ENCODE data around the gene ATF4. TPM values are rescaled to one million over a fixed set of nuclear protein-coding genes. Genes with fewer than 3 reads are reported as not detected.

ATF4 gene, protein sequence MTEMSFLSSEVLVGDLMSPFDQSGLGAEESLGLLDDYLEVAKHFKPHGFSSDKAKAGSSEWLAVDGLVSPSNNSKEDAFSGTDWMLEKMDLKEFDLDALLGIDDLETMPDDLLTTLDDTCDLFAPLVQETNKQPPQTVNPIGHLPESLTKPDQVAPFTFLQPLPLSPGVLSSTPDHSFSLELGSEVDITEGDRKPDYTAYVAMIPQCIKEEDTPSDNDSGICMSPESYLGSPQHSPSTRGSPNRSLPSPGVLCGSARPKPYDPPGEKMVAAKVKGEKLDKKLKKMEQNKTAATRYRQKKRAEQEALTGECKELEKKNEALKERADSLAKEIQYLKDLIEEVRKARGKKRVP
- total RNA-seq: 126 and 213 TPM in 2 replicates

DNA sequence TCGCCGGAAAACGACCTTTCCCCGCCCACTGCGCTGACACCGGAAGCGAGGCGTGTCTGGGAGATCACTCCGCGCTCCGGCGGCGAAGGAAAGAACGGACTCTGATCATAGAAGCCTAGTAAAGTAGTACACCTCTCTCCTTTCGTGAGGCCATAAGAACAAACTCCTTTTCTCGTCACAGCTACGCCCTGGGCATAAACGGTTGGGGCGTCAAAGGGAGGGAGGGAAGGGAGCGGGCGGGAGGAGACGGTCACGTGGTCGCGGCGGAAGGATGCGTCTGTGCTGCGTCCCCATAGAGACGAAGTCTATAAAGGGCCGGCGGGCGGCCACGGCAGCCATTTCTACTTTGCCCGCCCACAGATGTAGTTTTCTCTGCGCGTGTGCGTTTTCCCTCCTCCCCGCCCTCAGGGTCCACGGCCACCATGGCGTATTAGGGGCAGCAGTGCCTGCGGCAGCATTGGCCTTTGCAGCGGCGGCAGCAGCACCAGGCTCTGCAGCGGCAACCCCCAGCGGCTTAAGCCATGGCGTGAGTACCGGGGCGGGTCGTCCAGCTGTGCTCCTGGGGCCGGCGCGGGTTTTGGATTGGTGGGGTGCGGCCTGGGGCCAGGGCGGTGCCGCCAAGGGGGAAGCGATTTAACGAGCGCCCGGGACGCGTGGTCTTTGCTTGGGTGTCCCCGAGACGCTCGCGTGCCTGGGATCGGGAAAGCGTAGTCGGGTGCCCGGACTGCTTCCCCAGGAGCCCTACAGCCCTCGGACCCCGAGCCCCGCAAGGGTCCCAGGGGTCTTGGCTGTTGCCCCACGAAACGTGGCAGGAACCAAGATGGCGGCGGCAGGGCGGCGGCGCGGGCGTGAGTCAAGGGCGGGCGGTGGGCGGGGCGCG, at the start of gene ATF4:
TSS of gene ATF4 (plus strand) at position 337 of the 880 bp plus-strand sequence. CDS start 884 bp downstream, outside the sequence.
- peak; percentile 93 to 95 for DNase-seq (ENCODE audit: low read depth in 2 of 2)

DNA sequence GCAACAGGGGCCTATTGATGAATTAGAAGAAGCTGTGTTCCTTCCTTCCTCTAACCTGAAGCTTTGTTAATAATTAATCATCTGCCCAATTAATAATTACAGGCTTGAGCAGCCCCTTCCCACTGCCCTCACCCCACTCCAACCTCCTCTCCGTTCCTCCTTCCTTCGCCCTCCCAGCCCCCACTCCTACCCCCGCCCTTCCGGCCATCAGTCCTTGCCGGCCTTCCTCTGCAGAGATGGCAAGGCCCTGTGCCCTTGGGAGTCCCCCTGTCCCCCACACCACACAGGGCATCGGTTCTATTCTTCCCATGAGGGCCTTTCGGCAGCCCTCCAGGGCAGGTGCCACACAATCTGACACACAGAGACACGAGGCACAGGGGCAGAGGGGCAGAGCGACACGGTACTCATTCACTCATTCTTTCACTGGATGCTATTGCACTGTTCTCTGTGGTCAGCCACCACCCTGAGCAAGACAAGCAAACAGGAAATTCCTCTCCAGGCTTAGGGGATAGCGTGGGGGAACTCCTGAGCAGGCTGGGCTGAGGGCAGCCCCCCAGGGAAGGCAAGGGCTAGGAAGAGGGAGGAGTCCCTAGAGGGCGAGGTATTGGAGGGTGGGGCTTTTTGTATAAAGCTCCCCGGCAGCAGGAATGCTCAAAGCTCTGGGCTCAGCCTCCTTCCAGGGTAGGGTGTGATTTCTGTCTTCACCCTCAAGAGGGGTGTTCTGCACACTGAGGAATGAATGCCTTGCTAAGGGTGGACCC, 48.8 kb upstream of the ATF4 start:
- DNase-seq (ENCODE audit: low read depth in 2 of 2): peak in 1 of 2 donors; percentile 21

DNA sequence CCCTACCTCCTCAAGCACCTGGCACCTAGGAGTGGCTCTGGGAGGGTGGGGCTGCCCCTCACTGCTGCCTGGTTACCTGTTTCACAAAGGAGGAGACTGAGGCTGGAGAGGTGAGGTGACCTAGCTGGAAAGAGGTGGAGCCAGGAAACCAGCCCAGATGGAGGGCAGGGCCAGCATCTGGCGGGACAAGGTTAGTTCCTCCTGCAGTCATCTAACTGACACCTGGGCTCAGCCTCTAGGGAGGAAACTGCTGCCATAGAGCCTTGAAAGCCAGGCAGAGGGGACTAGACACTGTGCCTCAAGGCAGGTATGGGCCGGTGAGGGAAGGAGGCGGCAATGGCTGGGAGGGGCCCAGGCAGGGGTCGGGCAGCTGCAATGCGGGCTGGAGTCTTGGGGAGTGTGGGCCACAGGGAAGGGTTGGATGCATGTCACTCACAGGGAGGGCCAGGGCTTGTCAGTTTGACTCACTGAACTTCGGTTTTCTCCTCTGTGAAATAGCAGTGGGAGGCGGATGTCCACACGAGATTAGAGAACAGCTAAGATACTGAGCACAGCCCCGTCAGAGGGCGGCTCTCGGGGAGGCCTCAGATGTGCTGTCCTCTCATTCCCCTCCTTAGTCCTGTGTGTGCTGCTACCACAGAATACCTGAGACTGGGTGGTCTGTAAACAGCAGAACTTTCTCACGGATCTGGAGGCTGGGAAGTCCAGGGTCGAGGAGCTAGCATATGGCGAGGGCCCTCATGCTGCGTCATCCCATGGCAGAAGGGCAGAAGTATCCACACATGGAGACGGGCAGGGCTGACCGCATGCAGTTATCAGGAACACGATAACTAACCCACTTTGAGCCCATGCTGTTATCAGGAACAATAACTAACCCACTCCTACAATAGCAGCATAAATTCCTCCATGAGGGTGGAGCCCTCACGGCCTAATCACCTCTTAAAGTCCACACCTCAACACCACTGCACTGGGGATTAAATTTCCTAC, 47.5 kb upstream of the ATF4 start:
- no peak for DNase-seq (ENCODE audit: low read depth in 2 of 2)

DNA sequence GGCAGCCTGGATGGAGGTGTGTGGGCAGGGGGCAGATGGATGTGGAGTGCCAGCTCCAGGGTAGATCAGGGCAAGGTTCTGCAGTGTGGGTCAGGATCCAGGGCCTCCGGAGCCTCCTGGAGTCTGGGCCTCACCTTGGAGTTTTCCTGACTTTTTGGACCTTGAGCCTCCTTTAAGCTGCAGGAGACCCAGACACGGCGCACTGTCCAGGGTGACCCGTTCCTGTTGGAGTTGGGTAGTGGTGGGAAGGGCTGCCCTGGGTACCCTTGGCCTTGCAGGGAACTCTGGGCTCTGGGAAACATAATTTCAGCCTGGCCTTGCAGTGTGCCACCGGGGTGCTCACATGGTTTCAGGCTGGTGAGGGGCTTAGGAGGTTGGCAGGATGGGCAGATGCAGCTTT, 46.5 kb upstream of the ATF4 start:
- no peak for DNase-seq (ENCODE audit: low read depth in 2 of 2)

DNA sequence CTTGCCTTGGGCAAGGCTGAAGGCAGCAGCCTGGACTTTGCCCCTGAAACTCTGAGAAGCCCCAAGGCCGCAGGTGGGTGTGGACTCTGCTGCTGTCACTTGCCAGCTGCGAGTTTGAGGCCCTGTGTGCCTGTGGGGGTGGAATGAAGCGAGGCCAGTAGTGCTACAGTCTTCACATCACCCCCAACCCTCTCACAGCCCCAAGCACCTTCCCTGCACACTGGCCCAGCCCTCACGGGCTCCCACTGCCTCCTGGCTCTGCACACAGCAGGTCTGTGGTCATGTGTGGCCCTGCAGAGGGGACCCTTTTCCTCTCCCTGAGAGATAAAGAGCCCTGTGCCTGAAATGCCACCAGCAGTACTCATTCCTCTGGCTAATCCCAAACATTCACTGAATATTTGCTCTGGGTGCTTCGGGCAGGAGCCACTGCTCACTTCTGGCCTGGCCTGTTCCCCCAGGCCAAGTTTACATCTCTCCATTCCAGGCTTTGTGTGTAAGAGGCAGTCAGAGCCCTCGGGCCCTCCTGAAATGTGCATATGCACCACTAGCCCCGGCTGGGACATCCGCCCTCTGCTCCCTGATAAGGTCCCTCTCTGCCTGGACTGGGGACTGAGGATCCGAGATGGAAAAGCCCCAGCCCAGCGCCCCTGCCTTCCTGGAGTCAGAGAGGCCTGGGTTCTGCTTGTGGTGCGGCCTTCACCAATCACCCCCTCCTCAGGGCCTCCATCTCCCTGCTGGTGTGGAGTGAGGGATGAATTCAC, 45.8 kb upstream of the ATF4 start:
- DNase-seq (ENCODE audit: low read depth in 2 of 2): no peak

DNA sequence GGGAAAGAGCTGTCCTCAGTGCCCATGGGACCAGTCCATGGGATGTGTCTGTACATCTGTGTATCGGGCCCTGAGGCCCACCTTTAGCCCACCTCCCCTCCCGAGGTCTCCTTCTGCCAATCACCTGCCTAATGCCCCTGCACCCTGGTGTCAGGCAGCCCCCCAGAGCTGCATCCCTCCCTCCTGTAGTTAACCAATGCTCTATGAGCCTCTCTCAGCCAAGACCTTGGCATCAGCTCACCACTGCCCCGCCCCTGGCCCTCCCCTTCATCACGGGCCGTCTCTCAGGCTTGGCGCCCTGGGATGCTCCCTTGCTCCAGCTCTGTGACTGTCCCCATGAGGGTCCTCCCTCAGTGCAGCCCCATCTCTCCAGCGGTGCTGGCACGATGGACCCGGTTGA, 45.0 kb upstream of the ATF4 start:
- DNase-seq (ENCODE audit: low read depth in 2 of 2): no peak

DNA sequence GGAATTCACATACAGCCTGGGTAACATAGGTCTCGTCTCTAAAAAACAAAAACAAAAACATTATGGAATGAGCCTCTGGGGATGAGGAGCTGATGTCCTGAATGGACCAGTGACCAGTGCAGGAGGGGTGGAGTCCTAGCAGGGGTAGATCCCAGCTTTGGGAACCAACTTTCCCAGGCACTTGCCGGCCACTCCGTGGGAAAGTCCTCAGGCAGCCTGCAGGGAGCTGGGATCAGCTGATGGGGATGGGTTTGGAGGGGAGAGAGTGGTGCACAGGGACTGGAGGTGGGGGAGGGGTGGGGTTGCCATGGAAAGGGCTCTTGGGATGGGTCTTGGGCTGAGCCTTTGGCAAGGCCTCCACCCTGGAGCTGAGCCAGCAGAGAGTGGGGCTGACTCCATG, 44.5 kb upstream of the ATF4 start:
- no peak for DNase-seq (ENCODE audit: low read depth in 2 of 2)

DNA sequence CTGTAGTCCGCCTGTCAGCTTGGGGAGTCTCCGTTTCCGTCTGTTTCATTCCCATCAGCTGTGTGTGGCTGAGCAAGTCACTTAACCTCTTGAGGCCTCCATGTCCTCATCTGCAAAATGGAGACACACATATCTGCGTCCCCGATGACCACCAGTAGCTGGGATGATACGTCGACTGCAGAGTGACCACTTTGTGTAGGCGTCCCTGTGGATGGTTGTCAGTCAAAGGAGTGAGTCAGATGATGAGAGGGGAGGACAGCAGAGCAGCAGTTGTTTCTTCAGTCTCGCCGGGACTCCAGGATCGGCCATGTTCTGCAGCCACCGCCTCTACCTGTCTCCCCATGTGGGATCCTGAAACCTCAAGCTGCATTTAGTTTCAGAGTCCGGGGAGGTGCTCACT, 43.7 kb upstream of the ATF4 start:
- DNase-seq (ENCODE audit: low read depth in 2 of 2): no peak

DNA sequence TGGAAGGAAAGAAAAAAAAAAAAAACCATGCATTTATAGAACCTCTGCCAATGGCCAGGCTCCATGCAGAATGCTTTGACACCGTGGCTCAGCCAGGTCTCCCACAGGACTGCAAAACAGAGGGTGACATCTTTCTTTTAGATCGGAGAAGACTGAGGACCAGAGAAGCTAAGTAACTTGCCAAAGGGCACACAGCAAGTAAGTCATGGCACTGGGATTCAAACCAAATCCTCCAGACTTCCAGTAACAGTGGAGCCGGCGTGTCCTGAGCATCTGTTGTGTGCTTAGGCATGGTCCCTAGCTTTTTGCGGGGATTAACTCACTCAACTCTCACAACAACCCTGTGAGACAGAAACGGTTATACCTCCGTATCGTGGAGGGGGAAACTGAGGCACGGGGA, 42.8 kb upstream of the ATF4 start:
- DNase-seq (ENCODE audit: low read depth in 2 of 2): no peak

DNA sequence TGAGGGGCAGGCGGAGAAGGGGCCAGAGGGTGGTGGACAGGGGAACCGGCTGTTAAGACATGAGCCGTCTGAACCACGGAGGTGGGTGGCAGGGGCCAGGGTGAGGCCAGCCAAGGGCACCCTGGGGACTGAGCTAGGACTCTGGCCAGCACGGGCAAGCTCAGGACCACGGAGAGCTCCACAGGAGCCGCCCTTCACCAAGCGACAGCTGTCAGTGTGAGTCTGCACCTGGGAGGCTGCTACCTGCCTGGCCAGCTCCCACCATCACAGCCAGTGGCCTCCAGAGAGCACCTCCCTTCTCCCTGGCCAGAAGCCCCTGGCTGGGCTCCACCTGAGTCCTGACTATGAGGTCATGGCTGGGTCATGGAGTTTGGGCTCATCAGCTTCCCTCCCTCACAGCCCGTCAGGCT, 41.9 kb upstream of the ATF4 start:
- DNase-seq (ENCODE audit: low read depth in 2 of 2): peak; percentile 36 to 45

DNA sequence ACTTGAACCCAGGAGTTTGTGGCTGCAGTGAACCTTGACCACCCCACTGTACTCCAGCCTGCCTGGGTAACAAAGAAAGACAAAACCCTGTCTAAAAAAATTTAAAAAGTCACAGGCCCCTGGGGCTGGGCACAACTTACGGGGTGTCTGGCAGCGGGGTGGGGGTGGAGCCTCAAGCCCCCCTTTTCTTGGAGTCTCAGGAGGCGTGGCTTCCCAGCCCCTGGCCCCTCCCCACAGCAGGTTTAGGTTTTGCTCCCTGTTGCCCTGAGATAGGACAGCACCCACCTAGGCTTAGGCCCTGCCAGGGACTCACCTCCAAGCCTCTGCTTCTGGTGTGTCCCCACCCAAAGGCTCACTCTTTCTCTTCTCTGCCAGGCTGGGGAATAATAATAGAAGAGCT, 41.1 kb upstream of the ATF4 start:
- DNase-seq (ENCODE audit: low read depth in 2 of 2): no peak

DNA sequence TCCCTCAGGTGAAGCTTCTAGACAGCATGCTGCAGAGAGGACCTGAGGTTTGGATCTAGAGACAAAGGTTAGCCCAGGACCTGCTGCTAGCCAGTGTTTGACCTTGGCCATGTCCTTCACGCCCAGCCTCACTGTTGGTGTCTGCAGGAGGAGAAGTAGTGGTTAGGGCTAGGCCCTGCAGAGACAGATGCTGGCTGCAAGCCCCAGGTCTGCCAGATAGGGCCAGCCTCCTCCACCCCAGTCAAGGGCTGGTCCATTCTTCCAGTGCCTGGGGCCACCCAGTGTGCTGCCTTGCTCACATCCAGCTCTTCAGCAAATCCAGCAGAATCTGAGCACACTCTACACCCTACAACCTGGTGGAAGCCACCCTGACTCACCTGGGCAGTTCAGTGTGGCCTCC, 39.8 kb upstream of the ATF4 start:
- no peak for DNase-seq (ENCODE audit: low read depth in 2 of 2)

DNA sequence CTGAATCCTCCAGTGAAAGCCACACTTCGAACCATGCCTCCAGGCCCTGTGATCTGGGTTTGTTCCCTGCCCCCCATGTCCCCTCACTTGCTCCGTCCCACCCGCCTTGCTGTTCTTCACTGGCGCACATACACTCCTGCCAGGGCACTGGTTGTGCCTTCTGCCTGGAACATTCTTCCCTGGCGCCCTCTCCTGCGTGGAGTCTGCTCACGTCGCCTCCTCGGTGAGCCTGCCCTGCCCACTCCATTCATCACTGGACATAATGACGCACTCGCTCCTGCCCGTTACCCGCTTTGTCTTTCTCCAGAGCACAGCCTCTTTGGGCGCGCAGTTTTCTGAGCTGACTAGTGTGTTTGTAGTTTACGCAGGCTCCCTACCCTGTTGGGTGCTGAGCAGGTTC, 39.3 kb upstream of the ATF4 start:
- no peak for DNase-seq (ENCODE audit: low read depth in 2 of 2)

DNA sequence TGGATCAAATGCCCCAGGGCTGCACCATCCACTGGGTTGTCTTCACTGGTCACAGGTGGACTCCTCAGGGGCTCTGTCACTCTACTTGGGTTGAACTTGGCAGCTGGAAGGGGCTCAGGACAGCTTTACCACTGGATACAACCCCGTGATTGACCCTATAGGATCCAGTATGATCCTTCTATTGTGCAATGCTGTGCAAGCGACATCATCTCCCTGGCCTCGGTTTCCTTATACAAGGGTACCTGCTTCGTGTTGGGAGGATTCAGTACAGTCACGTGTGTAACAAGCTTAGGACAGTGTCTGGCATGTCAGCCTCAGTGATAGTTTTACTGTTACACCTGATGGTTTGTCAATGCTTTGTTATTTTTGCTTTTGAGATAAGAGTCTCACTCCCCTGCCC, 38.8 kb upstream of the ATF4 start:
- DNase-seq (ENCODE audit: low read depth in 2 of 2): no peak

DNA sequence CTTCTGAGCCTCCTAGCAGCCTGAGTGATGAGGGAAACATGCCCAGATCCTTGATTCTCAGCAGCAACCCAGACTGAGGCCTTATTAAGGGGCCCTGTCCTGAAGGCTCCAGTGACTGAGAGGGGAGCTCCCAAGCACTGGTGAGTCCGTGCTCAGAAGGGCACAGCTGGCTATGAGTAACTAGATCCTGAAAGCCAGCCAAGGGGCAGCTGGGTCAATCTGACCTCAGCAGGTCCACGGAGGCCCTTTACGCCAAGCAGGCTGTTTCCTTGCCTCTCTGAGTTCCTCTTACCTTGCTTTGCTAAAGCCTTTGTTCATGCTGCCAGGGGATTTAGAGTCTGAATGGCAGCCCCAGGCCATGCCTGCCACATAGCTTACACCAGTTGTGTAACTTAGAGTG, 37.6 kb upstream of the ATF4 start:
- peak in 1 of 2 donors; percentile 45 for DNase-seq (ENCODE audit: low read depth in 2 of 2)

DNA sequence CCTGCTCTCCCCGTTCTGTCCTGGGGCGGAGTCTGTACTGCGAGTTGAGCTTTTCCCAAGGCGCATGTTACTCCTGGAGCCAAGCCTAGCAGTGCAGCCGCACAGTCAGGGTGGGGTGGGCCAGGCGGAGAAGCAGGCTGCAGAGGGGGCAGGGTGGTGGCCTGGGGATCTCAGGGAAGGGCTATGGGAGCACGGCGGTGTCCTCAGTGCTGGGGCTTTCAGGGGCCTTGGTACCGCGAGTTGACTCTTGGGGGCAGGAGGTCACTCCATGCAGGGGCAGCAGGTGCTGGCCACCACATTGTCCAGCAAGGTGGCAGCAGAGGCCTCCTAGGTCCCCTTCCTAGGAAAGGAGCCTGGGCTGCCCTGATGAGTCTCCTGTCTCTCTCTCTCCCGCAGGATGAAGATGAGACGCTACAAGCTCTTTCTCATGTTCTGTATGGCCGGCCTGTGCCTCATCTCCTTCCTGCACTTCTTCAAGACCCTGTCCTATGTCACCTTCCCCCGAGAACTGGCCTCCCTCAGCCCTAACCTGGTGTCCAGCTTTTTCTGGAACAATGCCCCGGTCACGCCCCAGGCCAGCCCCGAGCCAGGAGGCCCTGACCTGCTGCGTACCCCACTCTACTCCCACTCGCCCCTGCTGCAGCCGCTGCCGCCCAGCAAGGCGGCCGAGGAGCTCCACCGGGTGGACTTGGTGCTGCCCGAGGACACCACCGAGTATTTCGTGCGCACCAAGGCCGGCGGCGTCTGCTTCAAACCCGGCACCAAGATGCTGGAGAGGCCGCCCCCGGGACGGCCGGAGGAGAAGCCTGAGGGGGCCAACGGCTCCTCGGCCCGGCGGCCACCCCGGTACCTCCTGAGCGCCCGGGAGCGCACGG, 33.2 kb upstream of the ATF4 start:
- no peak for DNase-seq (ENCODE audit: low read depth in 2 of 2)

DNA sequence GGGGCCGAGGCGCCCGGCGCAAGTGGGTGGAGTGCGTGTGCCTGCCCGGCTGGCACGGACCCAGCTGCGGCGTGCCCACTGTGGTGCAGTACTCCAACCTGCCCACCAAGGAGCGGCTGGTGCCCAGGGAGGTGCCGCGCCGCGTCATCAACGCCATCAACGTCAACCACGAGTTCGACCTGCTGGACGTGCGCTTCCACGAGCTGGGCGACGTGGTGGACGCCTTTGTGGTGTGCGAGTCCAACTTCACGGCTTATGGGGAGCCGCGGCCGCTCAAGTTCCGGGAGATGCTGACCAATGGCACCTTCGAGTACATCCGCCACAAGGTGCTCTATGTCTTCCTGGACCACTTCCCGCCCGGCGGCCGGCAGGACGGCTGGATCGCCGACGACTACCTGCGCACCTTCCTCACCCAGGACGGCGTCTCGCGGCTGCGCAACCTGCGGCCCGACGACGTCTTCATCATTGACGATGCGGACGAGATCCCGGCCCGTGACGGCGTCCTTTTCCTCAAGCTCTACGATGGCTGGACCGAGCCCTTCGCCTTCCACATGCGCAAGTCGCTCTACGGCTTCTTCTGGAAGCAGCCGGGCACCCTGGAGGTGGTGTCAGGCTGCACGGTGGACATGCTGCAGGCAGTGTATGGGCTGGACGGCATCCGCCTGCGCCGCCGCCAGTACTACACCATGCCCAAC, 32.4 kb upstream of the ATF4 start:
- no peak for DNase-seq (ENCODE audit: low read depth in 2 of 2)

DNA sequence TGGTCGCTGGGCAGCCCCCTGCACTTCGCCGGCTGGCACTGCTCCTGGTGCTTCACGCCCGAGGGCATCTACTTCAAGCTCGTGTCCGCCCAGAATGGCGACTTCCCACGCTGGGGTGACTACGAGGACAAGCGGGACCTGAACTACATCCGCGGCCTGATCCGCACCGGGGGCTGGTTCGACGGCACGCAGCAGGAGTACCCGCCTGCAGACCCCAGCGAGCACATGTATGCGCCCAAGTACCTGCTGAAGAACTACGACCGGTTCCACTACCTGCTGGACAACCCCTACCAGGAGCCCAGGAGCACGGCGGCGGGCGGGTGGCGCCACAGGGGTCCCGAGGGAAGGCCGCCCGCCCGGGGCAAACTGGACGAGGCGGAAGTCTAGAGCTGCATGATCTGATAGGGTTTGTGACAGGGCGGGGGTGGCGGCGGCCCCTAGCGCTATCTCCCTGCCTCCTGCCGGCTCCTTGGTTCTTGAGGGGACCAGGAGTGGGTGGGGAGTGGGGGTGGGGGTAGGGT, 31.7 kb upstream of the ATF4 start:
- DNase-seq (ENCODE audit: low read depth in 2 of 2): no peak
